Stimulated activated CD8-positive, alpha-beta memory T cell treated with anti-CD3 and anti-CD28 coated beads, Interleukin-7, amount 100 ng/mL, for 48 hours (primary cell): ENCODE results near the gene ELANE.
"Not testable (repeated sequence)": the region's sequence is repeated elsewhere in the genome, so short reads cannot be mapped to it uniquely, and the experiment has no call there.

Source experiments
- DNase-seq, 2 donors: peaks; one replicate each; pipeline ENCODE4 v3.0.0-alpha.2; 2020; ENCODE audit warnings: low read depth in 1 of 2; ENCODE audit errors: extremely low read depth in 1 of 2

The ELANE gene

DNA sequence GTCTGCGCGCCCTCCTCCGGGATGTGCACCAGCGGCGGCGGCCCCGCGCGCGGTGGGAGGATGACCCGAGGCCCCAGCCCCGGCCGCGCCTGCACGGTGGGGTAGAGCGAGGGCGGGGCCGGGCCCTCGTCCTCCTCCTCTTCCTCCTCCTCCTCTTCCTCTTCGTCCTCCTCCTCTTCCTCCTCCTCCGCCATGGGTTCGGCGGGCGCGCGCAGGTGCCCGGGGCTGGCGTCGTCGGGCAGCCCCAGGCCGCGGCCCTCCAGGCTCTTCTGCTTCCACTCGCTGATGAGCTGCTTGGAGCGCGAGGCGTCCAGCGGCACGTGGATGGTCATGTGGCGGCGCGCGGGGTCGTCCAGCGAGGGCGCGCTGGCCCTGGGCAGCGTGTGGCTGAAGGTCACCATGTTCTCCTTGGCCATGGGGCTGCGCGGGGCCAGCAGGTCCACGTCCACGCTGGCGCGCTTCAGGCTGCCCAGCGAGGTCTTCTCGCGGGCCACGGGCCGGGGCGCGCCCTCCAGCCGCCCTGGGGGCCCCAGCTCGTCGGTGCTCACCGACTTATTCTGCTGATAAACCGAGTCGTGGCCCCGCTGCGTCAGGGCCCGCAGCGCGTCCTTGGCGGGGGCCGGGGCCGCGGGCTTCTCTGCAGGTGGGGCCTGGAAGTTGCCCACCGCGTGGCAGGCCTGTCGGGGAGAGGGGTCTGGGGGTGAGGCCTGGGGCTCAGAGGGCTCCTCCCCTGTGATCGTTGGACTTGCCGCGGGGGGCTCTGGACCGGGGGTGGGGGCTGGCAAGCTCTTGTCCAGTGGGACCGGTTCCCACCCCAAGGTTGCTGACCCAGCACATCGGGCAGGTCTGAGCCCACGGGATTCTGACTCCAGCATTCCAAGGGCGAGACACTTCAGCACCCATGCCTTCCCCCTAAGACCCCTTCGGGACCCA lies 38.6 kb upstream of the ELANE start:
- no peak for DNase-seq

DNA sequence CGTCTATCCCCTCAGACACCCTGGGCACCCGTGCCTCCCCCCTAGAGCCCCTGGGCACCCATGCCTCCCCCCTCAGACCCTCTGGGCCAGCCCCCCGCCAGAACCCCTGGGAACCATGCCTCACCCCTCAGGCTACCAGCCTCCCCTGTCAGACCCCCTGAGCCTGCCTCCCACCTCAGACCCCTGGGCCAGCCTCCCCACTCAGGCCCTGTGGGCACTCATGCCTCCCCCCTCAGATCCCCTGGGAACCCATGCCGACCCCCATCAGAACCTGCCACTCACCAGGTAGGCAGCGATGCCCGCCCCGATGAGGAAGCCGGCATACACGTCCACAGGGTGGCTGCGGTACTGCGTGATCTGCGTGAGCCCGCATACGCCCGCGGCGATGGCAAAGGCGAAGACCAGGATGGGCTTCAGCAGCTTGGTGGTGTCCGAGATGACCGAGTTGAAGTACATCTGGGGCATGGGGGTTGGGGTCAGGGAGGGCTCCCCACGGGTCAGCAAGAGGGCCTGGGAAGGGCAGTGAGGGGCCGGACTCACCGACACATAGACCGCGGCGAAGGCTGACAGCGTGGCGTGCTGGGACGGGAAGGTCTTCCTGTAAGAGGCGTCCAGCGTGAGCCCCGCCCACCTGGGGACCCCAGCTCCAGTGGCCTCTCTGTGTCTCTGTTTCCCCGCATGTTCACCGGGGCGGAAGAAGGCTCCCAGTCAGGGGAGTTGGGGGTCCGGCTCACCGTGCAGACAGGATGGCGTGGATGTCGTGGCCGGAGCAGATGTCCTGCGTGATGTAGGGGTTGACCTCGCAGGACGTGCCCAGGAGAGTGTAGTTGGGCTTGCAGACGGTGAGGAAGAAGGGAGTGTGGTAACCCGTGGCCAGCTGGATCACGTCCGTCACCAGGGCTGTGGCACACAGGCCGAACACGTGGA lies 37.7 kb upstream of the ELANE start:
- DNase-seq = no peak

DNA sequence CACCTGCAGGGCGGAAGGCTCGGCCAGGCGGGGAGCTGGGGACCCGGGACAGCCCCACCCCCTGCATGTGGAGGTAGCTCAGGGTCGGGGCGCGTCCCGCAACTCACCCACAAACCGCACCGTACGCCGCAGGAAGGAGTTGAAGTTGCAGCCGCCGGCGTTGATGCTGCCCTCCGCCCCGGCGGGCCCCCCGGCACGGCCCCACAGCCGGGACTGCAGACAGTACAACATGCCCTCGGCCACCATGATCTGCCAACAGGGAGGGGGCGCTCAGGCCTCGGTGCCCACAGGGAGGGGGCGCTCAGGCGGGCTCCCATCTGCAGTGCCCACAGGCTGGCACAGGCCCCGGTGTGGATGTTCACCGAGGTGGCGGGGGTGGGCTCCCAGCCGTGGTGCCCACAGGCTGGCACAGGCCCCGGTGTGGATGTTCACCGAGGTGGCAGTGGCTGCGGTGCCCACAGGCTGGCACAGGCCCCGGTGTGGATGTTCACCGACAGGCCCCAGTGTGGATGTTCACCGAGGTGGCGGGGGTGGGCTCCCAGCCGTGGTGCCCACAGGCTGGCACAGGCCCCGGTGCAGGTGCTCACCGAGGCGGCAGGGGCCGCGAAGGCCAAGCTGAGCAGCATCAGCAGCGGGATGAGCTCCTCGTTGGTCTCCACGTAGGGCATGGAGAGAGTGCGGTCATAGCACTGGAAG lies 36.9 kb upstream of the ELANE start:
- DNase-seq = no peak

DNA sequence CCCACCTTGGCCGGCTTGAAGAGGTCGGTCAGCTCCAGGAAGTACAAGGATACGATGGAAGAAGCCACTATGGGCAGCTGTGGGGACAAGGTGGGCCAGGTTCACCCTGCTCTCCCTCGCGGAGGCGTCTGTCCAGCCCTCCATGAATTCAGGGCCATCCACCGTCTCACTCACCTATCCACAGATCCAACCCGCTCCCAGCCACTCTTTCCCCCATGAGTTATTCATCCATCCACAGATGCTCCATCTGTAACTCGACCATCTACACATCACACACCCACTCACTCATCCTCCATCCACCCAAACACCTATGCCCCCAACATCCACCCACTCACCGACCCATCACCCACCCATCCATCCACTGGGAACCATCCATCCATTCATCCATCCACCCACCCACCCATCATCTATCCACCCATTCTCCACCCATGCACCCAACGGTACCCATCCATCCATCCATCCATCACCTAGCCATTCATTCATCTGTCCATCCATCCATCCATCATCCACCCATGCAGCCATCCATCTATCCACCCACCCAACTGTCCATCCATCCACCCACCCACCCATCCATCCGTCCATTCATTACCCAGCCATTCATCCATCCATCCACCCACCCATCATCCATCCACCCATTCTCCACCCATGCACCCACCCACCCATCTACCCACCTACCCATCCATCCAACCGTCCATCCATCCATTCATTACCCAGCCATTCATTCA lies 36.2 kb upstream of the ELANE start:
- DNase-seq = no peak

DNA sequence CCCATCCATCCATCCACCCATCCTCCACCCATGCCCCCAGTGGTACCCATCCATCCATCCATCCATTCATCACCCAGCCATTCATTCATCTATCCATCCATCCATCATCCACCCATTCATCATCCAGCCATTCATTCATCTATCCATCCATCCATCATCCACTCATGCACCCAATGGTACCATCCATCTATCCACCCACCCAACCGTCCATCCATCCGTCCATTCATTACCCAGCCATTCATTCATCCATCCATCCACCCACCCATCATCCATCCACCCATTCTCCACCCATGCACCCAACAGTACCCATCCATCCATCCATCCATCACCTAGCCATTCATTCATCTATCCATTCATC lies 35.6 kb upstream of the ELANE start:
- DNase-seq = no peak

DNA sequence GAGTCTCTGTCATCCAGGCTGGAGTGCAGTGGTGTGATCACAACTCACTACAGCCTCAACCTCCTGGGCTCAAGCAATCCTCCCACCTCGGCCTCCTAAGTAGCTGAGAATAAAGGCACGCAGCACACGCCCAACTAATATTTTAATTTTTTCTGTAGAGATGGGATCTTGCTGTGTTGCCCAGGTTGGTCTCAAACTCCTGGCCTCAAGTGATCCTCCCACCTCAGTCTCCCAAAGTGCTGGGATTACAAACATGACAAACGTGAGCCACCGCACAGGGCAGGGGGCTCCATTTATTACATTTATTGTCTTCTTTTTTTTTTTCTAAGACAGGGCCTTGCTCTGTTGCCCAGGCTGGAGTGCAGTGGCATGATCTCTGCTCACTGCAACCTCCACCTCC lies 31.9 kb upstream of the ELANE start:
- not testable (repeated sequence) for DNase-seq

DNA sequence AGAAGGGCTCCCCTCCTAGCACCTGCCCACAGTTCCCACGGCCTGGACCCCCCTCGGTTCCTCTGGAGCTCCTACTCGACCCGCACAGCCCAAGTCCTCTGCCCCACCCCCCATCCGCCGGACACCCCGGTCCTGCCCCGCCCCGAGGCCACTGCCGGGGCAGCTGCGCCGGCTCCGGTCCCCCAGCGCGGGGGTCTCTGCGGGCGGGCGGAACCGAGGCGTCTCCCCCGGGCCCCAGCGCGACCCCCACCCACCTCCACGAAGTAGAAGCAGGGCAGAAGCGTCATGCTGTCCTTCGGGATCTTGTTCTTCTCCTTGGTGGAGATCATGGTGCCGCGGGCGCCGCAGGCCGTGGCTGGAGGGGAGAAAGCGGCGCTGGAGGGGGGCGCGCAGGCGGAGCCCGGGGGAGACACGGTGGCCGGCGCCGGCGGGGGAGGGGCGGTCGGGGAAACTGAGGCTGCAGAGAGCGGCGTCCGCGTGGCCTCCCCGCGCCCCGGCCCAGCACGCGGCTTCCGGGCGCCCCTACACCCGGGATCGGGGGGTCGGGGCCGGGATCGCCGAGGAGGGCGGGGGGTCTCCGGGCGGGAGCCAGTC lies 30.8 kb upstream of the ELANE start:
- no peak for DNase-seq

DNA sequence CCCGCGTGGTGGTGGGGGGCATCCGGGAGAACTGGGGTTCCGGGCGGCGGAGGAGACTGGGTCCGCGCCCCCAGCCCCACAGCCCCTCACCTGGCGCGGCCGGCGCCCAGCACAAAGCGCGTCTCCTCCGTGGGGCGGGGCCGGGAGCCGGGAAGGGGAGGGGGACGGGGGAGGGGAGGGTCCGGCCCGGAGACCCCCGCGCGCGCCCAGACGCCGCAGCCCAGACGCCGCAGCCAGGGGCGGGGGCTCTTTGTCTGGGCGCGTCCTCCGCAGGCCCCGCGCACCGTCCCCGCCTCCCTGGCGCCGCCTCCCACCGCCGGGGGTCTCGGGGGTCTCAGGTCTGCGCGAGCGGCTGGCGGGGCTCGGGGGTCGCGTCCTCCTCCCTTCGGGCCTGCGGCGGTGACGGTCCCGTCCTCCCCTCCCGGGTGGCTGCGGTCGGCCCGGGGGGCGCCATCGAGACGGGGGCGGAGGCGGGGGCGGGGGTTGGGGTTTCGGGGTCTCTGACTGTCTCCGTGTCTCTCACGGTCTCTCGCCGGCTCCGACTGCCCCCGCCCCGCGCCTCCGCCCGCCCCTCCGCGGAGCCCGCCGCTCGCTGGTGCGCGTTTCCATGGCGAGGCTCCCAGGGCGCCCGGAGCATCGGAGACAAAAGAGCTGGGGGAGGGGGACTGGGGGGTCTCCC lies 30.1 kb upstream of the ELANE start, which contains the start of gene PLPPR3:
Gene PLPPR3 (minus strand): TSS at position 131 of the 679 bp plus-strand sequence. CDS start 396 bp downstream, outside the sequence.
- no peak for DNase-seq

DNA sequence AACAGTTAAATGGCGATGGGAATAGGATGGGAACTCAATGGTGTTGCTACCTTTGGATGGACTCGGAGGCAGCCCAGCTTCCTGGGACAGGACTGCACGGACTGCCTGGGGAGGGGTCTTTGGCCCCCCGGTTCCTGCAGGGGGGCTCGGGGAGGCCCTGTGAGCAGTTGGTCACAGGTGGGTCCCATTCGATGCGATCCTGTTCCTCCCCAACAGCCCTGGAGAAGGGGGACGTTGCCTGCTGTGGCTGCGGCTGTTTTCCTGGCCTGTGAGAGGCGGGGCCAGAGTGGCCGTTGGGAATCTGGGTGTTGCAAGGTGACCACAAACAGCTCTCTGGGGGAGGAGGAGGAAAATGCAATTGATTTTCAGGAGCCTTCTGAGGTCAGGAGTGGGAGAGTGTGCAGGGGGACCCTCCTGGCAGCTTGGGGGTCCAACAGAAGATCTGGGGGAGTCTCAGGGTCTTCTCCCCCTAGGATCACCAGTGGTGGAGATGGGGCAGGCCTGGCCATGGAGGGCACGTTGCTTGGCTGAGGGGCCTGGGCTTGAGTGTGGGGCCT lies 28.5 kb upstream of the ELANE start:
- no peak for DNase-seq

DNA sequence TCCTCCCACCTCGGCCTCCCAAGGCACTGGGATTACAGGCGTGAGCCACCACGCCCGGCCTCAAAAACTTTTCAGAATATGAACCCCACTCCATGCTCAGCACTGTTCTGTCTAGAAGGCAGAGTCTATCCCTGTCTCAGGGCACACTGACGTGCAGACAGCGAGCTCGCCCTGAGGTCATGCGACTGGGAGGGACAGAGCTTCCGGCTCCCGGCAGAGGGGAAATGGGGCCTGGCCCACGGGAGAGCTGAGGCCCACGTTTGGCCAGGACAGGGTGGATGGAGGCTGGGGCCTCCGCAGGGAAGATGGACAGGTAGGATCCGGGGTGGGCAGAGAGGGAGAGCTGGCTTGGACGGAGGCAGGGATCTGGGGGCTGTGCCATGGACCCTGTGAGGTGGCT lies 27.2 kb upstream of the ELANE start:
- DNase-seq = no peak

DNA sequence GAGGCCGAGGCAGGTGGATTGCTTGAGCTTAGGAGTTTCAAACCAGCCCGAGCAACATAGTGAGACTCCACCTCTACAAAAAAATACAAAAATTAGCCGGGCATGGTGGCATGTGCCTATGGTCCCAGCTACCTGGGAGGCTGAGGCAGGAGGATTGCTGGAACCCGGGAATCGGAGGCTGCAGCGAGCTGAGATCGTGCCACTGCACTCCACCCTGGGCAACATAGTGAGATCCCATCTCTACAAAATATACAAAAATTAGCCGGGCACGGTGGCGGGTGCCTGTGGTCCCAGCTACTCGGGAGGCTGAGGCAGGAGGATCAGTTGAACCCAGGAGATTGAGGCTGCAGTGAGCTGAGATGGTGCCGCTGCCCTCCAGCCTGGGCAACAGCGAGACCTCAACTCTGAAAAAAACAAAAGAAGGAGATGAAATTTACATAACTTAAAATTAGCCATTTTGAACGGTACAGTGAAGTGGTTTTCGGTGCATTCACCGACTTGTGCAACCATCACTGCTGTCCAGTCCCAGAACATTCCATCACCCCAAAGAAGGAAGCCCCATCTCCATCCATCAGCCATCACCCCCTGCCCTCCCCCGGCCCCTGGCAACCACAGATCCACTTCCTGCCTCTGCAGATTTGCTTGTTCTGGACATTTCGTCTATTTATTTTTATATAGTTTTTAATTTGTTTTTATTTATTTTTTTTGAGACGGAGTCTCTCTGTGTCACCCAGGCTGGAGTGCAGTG lies 26.0 kb upstream of the ELANE start:
- DNase-seq = no peak

DNA sequence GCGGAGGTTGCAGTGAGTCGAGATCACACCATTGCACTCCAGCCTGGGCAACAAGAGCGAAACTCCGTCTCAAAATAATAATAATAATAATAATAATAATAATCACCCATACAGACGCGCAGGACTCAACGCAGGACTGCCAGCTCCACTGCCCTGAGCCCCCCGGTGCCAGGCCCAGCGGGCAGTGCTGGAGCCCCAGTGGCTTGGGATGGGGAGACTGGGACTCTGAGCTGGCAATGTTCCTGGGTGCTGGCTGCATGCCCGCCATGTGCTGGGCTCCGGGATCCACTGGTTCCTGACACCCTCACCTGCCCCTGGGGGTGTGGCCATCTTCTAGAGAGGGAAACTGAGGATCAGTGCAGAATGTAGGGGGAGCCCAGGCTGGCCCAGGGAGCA lies 24.8 kb upstream of the ELANE start:
- DNase-seq = no peak

DNA sequence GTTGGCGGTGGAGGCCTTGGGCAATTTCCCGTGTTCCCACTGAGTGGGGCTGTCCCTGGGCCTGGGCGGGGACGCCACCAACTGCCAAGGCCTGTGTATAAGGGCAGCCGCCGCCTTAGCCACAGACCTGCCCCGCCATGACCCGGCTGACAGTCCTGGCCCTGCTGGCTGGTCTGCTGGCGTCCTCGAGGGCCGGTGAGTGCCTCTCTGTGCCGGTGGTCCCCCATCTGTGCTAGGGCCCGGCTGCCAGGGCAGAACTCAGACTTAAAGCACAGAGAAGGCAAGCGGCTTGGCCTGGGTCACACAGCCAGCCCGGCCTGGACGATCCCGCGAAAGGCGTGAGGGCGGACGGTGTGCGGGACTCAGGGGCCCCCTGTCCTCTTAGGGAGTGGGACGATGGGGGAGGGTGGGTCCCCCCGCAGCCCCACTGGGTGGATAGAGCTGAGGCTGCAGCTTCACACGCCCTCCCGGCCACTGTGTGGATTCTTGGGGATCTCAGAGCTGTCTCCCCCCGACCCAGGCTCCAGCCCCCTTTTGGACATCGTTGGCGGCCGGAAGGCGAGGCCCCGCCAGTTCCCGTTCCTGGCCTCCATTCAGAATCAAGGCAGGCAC lies 24.3 kb upstream of the ELANE start, which contains the start of gene AZU1:
Gene AZU1 (plus strand): TSS at position 128 of the 612 bp plus-strand sequence. CDS start 10 bp downstream, at position 138.
- no peak for DNase-seq

DNA sequence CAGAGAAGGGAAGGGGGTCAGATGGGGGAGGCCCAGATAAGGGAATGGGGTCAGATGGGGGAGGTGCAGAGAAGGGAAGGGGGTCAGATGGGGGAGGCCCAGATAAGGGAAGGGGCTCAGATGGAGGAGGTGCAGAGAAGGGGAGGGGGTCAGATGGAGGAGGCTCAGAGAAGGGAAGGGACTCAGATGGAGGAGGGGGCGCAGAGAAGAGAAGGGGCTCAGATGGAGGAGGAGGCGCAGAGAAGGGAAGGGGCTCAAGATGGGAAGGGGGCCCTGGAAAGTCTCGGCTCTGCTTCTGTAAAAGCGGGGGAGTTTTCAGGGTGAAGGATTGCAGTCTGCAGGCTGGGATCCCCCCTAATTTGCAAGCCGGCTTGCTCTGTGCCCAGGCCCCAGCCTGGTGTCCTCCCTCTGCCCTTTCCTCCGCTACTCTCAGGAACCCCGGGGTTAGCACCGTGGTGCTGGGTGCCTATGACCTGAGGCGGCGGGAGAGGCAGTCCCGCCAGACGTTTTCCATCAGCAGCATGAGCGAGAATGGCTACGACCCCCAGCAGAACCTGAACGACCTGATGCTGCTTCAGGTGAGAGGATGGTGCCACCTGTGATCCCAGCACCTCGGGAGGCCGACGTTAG lies 22.9 kb upstream of the ELANE start:
- no peak for DNase-seq

DNA sequence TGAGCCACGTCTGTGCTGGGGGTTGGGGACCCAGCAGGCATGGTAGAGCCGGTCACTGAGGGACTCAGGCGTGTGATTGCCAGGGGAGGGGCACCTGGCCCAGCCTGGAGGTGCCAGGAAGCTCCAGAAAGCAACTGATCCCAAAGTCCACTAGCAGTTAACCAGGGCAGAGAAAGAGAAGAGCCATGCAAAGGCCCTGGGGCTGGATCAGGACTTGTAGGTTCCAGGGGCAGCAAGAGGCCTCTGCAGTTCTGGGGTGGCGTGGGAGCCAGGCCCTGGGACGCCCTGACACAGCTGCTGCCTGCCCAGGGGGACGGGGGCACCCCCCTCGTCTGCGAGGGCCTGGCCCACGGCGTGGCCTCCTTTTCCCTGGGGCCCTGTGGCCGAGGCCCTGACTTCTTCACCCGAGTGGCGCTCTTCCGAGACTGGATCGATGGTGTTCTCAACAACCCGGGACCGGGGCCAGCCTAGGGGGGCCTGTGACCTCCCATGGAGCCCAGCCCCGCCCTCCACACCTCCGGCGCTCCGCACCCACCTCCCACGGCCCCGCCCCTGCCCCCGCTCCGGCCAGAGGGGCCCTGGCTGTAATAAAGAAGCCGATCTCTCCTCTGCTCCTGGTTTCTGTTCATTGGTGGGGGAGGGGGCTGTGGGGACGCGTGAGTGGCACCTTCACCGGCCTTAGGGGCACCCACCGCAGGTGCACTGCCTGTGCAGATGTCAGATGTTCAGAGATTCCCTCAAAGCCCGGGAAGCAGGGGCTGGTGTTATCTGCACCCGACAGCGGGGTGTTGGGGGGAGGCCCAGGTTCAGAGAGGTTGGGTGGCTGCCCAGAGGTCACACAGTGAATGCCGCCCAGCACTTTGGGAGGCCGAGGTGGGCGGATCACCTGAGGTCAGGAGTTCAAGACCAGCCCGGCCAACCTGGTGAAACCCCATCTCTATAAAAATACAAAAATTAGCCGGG lies 20.4 kb upstream of the ELANE start:
- DNase-seq = no peak

DNA sequence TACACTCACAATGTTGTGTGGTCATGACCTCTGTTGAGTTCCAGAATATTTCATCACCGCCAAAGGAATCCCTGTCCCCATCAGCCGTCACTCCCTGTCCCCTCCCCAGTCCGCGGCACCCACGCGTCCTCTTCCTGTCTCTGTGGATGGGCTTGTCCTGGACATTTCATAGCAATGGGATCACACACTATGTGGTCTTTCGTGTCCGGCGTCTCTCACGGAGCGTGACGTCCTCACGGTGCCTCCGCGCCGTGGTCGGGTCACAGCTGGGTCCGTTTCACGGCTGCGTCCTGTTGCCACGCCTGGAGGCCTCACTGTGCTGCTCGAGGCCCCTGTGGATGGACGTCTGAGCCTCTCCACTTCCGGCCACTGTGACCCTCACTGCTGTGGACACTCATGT lies 17.9 kb upstream of the ELANE start:
- DNase-seq = no peak
